Measurements from ENCODE around the gene UNC13C.

UNC13C gene

GRCh38 chr15:54515664-54516582 lies 537.7 kb downstream of the UNC13C start:
- H3K9ac ChIP-seq = no peak overlapping the region
- H3K36me3 ChIP-seq (ENCODE audit: insufficient read depth) = no peaks in the 10 kb centered on the region
- no peak overlapping the region for H3K4me3 ChIP-seq (IDR thresholded peaks at IDR 0.05; ENCODE audit: insufficient read depth, low read depth, low read length)
- TF ChIP-seq CTCF (conservative IDR thresholded peaks at IDR 0.05; ENCODE audit: low read depth, low read length) = no peak
- H3K4me1 ChIP-seq (ENCODE audit: low read depth, poor library complexity, severe bottlenecking) = peaks cover 69% of the 10 kb centered on the region
- H3K27me3 ChIP-seq (ENCODE audit: insufficient read depth, low read depth) = no peaks in the 10 kb centered on the region
- H2AFZ ChIP-seq (ENCODE audit: low read depth) = no peak overlapping the region
- no peak overlapping the region for H3K27ac ChIP-seq
- H3K79me2 ChIP-seq (ENCODE audit: insufficient read depth, low read depth) = no peaks in the 10 kb centered on the region
- no peak overlapping the region for H3K4me2 ChIP-seq
- no peaks in the 10 kb centered on the region for H4K20me1 ChIP-seq (ENCODE audit: insufficient read depth)

GRCh38 chr15:54517366-54517765 lies 539.1 kb downstream of the UNC13C start:
- H3K27me3 ChIP-seq (ENCODE audit: insufficient read depth, low read depth) = no peaks in the 10 kb centered on the region
- H3K36me3 ChIP-seq (ENCODE audit: insufficient read depth) = no peaks in the 10 kb centered on the region
- no peaks in the 10 kb centered on the region for H4K20me1 ChIP-seq (ENCODE audit: insufficient read depth)
- no peak for TF ChIP-seq CTCF (conservative IDR thresholded peaks at IDR 0.05; ENCODE audit: low read depth, low read length)
- peak overlapping the region; percentile 77 for H3K4me2 ChIP-seq
- peak overlapping the region; percentile 15; the same call in 1 of the 2 replicates for H2AFZ ChIP-seq (ENCODE audit: low read depth)
- H3K4me1 ChIP-seq (ENCODE audit: low read depth, poor library complexity, severe bottlenecking) = peaks cover 82% of the 10 kb centered on the region
- no peak overlapping the region for H3K4me3 ChIP-seq (IDR thresholded peaks at IDR 0.05; ENCODE audit: insufficient read depth, low read depth, low read length)
- peak overlapping the region; percentile 82; the same call in 1 of the 2 replicates for H3K27ac ChIP-seq
- H3K9ac ChIP-seq = no peak overlapping the region
- no peaks in the 10 kb centered on the region for H3K79me2 ChIP-seq (ENCODE audit: insufficient read depth, low read depth)

GRCh38 chr15:54518156-54518882 lies 540.1 kb downstream of the UNC13C start:
- Histone ChIP-seq H3K27me3 (ENCODE audit: insufficient read depth, low read depth) (no peaks in the 10 kb centered on the region), H3K4me2 (peak overlapping the region; percentile 77), H3K27ac (peak overlapping the region; percentile 82), H3K9ac (peak overlapping the region; percentile 34; the same call in 1 of the 2 replicates), H3K79me2 (ENCODE audit: insufficient read depth, low read depth) (no peaks in the 10 kb centered on the region), H4K20me1 (ENCODE audit: insufficient read depth) (no peaks in the 10 kb centered on the region), H3K36me3 (ENCODE audit: insufficient read depth) (no peaks in the 10 kb centered on the region), H3K4me3 (IDR thresholded peaks at IDR 0.05; ENCODE audit: insufficient read depth, low read depth, low read length) (no peak overlapping the region), H3K4me1 (ENCODE audit: low read depth, poor library complexity, severe bottlenecking) (peaks cover 91% of the 10 kb centered on the region), H2AFZ (ENCODE audit: low read depth) (peak overlapping the region; percentile 71)
- no peak for TF ChIP-seq CTCF (conservative IDR thresholded peaks at IDR 0.05; ENCODE audit: low read depth, low read length)

GRCh38 chr15:54519577-54519976 lies 541.3 kb downstream of the UNC13C start:
- peak overlapping the region; percentile 82 for H3K27ac ChIP-seq
- H3K36me3 ChIP-seq (ENCODE audit: insufficient read depth) = no peaks in the 10 kb centered on the region
- H3K4me1 ChIP-seq (ENCODE audit: low read depth, poor library complexity, severe bottlenecking) = peaks cover 94% of the 10 kb centered on the region
- H3K4me3 ChIP-seq (IDR thresholded peaks at IDR 0.05; ENCODE audit: insufficient read depth, low read depth, low read length) = no peak overlapping the region
- peak overlapping the region; percentile 34; the same call in 1 of the 2 replicates for H3K9ac ChIP-seq
- peak overlapping the region; percentile 77 for H3K4me2 ChIP-seq
- no peak for TF ChIP-seq CTCF (conservative IDR thresholded peaks at IDR 0.05; ENCODE audit: low read depth, low read length)
- H4K20me1 ChIP-seq (ENCODE audit: insufficient read depth) = no peaks in the 10 kb centered on the region
- no peaks in the 10 kb centered on the region for H3K27me3 ChIP-seq (ENCODE audit: insufficient read depth, low read depth)
- no peaks in the 10 kb centered on the region for H3K79me2 ChIP-seq (ENCODE audit: insufficient read depth, low read depth)
- peak overlapping the region; percentile 71; the same call in 1 of the 2 replicates for H2AFZ ChIP-seq (ENCODE audit: low read depth)

Data from KMS-11 (cell line).